Measurements from ENCODE around the gene PRR5L.
A peak's percentile ranks its signal among the peaks of the same experiment; 100 is the strongest.

Gene PRR5L

GRCh38 chr11:36342327-36342726 lies 46.2 kb downstream of the PRR5L start:
- no peak for DNase-seq
- TF ChIP-seq, protein P1, sequence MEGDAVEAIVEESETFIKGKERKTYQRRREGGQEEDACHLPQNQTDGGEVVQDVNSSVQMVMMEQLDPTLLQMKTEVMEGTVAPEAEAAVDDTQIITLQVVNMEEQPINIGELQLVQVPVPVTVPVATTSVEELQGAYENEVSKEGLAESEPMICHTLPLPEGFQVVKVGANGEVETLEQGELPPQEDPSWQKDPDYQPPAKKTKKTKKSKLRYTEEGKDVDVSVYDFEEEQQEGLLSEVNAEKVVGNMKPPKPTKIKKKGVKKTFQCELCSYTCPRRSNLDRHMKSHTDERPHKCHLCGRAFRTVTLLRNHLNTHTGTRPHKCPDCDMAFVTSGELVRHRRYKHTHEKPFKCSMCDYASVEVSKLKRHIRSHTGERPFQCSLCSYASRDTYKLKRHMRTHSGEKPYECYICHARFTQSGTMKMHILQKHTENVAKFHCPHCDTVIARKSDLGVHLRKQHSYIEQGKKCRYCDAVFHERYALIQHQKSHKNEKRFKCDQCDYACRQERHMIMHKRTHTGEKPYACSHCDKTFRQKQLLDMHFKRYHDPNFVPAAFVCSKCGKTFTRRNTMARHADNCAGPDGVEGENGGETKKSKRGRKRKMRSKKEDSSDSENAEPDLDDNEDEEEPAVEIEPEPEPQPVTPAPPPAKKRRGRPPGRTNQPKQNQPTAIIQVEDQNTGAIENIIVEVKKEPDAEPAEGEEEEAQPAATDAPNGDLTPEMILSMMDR (IDR thresholded peaks at IDR 0.05; ENCODE audit: low read depth, low read length) = no peak
- H3K4me3 ChIP-seq (ENCODE audit: low read depth, low read length) = no peak overlapping the region

DNA sequence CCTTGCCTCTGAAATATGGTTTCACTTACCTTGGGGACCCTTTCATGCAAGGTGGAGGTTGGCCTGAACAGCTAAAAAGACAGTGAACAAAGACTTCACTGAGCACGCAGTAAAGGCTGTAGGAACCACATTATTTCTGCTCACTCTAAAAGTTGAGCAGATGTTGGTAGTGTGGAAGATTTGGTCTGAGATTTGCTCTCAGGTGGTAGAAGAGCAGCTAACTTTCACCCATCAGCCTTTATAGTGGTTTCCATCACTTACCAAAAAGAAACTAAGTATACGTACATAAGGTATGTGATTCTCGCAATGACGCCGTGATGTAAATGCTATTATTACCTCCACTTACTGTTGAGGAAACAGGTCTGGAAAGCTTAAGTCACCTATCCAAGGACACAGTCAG lies 47.3 kb downstream of the PRR5L start:
- TF ChIP-seq, protein P1 (IDR thresholded peaks at IDR 0.05; ENCODE audit: low read depth, low read length) = no peak
- DNase-seq = no peak
- H3K36me3 ChIP-seq = no peaks in the 10 kb centered on the region
- H3K27ac ChIP-seq = no peak overlapping the region
- H3K9me3 ChIP-seq (ENCODE audit: severe bottlenecking) = no peaks in the 10 kb centered on the region
- H3K4me3 ChIP-seq (ENCODE audit: low read depth, low read length) = no peak overlapping the region
- H3K27me3 ChIP-seq (ENCODE audit: insufficient read depth, low read depth, severe bottlenecking) = no peaks in the 10 kb centered on the region

More at GRCh38 chr11:36342327-36342726, 46.2 kb downstream of the PRR5L start:
- Histone ChIP-seq H3K9me3 (ENCODE audit: severe bottlenecking) (no peaks in the 10 kb centered on the region), H3K36me3 (no peaks in the 10 kb centered on the region), H3K27me3 (ENCODE audit: insufficient read depth, low read depth, severe bottlenecking) (no peaks in the 10 kb centered on the region), H3K27ac (no peak overlapping the region)

GRCh38 chr11:36345084-36345511 lies 49.0 kb downstream of the PRR5L start:
- no peaks in the 10 kb centered on the region for H3K9me3 ChIP-seq (ENCODE audit: severe bottlenecking)
- H3K4me3 ChIP-seq (ENCODE audit: low read depth, low read length) = no peak overlapping the region
- H3K27ac ChIP-seq = no peak overlapping the region
- no peaks in the 10 kb centered on the region for H3K36me3 ChIP-seq
- TF ChIP-seq, protein P1 (IDR thresholded peaks at IDR 0.05; ENCODE audit: low read depth, low read length) = no peak
- no peaks in the 10 kb centered on the region for H3K27me3 ChIP-seq (ENCODE audit: insufficient read depth, low read depth, severe bottlenecking)
- no peak for DNase-seq

DNA sequence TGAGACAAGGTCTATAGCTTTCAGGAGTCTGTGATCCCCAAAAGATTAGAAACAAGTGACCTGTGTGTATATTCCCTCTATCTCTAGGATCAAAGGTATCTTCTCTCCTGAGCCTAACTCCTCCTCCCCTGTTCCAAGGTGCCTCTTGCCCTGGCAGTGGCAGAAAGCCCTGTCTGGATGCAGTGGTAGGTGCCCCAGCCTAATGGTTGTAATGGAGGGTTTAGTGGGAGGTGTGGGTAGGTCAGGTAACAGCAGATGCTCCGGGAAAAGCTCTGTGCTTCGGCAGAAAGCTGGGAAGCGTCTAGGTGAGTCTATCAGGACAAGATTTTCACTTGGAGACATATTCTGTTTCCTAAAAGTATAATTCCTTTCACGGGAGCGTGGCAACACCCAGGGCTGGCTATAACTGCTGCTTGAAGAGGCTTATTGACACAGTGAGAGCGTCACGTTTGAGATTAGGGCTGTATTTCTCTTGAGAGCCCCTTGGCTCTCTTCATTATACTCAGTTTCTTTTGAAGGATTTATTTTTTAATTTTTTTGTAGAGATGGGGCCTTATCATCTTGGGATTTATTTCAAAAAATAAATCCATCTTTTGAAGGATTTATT lies 49.5 kb downstream of the PRR5L start:
- Histone ChIP-seq H3K36me3 (no peaks in the 10 kb centered on the region), H3K9me3 (ENCODE audit: severe bottlenecking) (no peaks in the 10 kb centered on the region), H3K4me3 (ENCODE audit: low read depth, low read length) (no peak overlapping the region), H3K27ac (0 out of 2 replicates have a peak overlapping the region, but pooled peaks have one; percentile 16), H3K27me3 (ENCODE audit: insufficient read depth, low read depth, severe bottlenecking) (no peaks in the 10 kb centered on the region)
- TF ChIP-seq, protein P1 (IDR thresholded peaks at IDR 0.05; ENCODE audit: low read depth, low read length) = no peak
- no peak for DNase-seq

GRCh38 chr11:36346562-36347383 lies 50.7 kb downstream of the PRR5L start:
- TF ChIP-seq, protein P1 (IDR thresholded peaks at IDR 0.05; ENCODE audit: low read depth, low read length) = no peak
- Histone ChIP-seq H3K36me3 (no peaks in the 10 kb centered on the region), H3K27ac (no peak overlapping the region), H3K9me3 (ENCODE audit: severe bottlenecking) (no peaks in the 10 kb centered on the region), H3K4me3 (ENCODE audit: low read depth, low read length) (no peak overlapping the region), H3K27me3 (ENCODE audit: insufficient read depth, low read depth, severe bottlenecking) (no peaks in the 10 kb centered on the region)
- DNase-seq = no peak

All from WERI-Rb-1 (cell line).